Psoas muscle (tissue), 8 donors: ENCODE measurements around the gene USF3. TPM values are rescaled to one million over a fixed set of nuclear protein-coding genes. Genes with fewer than 3 reads are reported as not detected.

ENCODE experiments used
- ATAC-seq, 4 donors: fragments of 200-7000 bp; cut with Tn5 transposase; one replicate each; pipeline ENCODE4 v1.9.1; 2020; ENCODE audit warnings: moderate library complexity in 3 of 4, mild to moderate bottlenecking in 2 of 4
- DNase-seq, 2 donors: peaks; one replicate each; pipeline ENCODE4 v3.0.0-alpha.2; 2020
- H3K27ac ChIP-seq: fragments of 200-600 bp; one replicate; pipeline ENCODE4 v1.8.0; 2022
- H3K27me3 ChIP-seq, 3 donors: fragments of 200-600 bp in 1 of 3; one replicate each; pipeline versions ENCODE4 v1.6.1 to v1.8.0; 2013 to 2022; ENCODE audit warnings: low read length in 2 of 3, mild to moderate bottlenecking in 2 of 3, moderate library complexity in 1 of 3; ENCODE audit not compliant: insufficient read depth in 3 of 3
- H3K36me3 ChIP-seq, 2 donors: fragments of 200-600 bp in 1 of 2; one replicate each; pipeline versions ENCODE4 v1.6.1 to v1.8.0; 2013 to 2022; ENCODE audit warnings: low read depth in 1 of 2, mild to moderate bottlenecking in 1 of 2, moderate library complexity in 1 of 2; ENCODE audit not compliant: insufficient read depth in 1 of 2
- H3K4me1 ChIP-seq: fragments of 200-600 bp; one replicate; pipeline ENCODE4 v1.8.0; 2022
- H3K4me3 ChIP-seq: fragments of 200-600 bp; one replicate; pipeline ENCODE4 v1.8.0; 2022; ENCODE audit warnings: mild to moderate bottlenecking
- H3K9me3 ChIP-seq: fragments of 200-600 bp; one replicate; pipeline ENCODE4 v1.8.0; 2022
- WGBS, 3 donors: extraction: QIAGEN DNeasy Blood & Tissue Kit; methylation state at CpG; one replicate each; pipeline versions ENCODE4 v1.1.6 to v1.1.7; 2013; 5-methylcytosine and 5-hydroxymethylcytosine counted together
- intact Hi-C, 2 donors: fragments of 100-400 bp; cut with DNase I; formaldehyde crosslinking; loops; one replicate each; pipeline versions ENCODE4 v1.11.0 to v1.14.2; 2022
- polyA plus RNA-seq, 3 donors: library from polyadenylated mRNA; stranded (reverse); fragments of 200-250 nt; gene quantifications; one replicate each; pipeline ENCODE4 v1.2.3, GENCODE V29; 2013
- total RNA-seq, 4 donors: library from RNA; stranded (reverse); fragmentation: NEBNext Ultra II Directional in 2 of 4; extraction: Animal tissue kit (Norgen Biotek cat#: 25700) in 2 of 4; gene quantifications; one replicate each; pipeline versions ENCODE4 v1.2.1 to v1.2.4, GENCODE V29; 2021 to 2023
- TF ChIP-seq, protein P1 (sequence below): fragments of 200-600 bp; IDR thresholded peaks from one replicate; pipeline ENCODE4 v1.8.0; 2022; ENCODE audit warnings: antibody characterized with exemption
- donor health status: healthy with polysubstance abuse.
- donor health status: DM: no; HTN: no; CAD: no; lungs with moderate emphysema.
- donor health status: Bipolar disorder and iron deficiency.
- donor health status: healthy.
- donor health status: DM: yes; HTN: yes; CAD: no.
- donor health status: DM: no; HTN: no; CAD: no.
- donor health status: DM: no; HTN: no; CAD: no.
- donor health status: DM: yes; HTN: yes; CAD: no.

The USF3 gene
- total and polyA plus RNA-seq, 7 donors: 6.3 to 35.4 (median 20.4) TPM

- ATAC-seq (no peak), DNase-seq (no peak)
- H3K4me3 ChIP-seq: no peak overlapping the region
- H3K27ac ChIP-seq: no peak overlapping the region
- intact Hi-C loops: no loop called here
- TF ChIP-seq, protein P1, sequence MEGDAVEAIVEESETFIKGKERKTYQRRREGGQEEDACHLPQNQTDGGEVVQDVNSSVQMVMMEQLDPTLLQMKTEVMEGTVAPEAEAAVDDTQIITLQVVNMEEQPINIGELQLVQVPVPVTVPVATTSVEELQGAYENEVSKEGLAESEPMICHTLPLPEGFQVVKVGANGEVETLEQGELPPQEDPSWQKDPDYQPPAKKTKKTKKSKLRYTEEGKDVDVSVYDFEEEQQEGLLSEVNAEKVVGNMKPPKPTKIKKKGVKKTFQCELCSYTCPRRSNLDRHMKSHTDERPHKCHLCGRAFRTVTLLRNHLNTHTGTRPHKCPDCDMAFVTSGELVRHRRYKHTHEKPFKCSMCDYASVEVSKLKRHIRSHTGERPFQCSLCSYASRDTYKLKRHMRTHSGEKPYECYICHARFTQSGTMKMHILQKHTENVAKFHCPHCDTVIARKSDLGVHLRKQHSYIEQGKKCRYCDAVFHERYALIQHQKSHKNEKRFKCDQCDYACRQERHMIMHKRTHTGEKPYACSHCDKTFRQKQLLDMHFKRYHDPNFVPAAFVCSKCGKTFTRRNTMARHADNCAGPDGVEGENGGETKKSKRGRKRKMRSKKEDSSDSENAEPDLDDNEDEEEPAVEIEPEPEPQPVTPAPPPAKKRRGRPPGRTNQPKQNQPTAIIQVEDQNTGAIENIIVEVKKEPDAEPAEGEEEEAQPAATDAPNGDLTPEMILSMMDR: no peak
- WGBS, 3 donors: 94 to 95% (median 94%) methylated on average over 4 of the region's 4 CpGs
- no peaks in the 10 kb centered on the region for H3K36me3 ChIP-seq
- no peaks in the 10 kb centered on the region for H3K9me3 ChIP-seq
- no peaks in the 10 kb centered on the region for H3K27me3 ChIP-seq
- H3K4me1 ChIP-seq: no peaks in the 10 kb centered on the region
Measured at GRCh38 chr3:113707835-113708234, 11.4 kb upstream of the USF3 start.

DNA sequence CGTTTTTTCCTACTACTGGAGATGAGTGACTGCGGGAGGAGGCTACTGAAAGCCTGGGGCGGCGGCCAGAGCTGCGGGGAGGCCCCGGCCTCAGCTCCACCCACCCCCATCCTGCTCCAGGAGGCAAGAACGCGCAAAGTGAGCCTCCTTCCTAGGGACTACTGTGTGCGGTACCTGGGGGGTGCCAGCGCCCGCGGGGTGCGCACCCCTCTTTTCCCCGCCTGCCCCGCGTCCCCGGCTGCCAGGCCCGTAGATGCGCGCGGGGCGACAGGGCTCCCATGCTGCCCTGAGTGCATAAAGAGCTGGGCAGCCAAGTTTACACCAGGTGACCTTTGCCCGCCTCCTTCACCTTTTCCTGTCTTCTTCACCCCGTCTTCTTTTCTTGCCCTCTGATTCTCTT lies 2.5 kb upstream of the USF3 start:
- WGBS, 3 donors: 21 to 29% (median 26%) methylated on average over 18 to 24 of the region's 24 CpGs
- Histone ChIP-seq H3K9me3 (no peaks in the 10 kb centered on the region), H3K36me3 (no peaks in the 10 kb centered on the region), H3K4me1 (peaks cover 23% of the 10 kb centered on the region), H3K27me3 (no peaks in the 10 kb centered on the region), H3K4me3 (peak overlapping the region; percentile 81), H3K27ac (peak overlapping the region; percentile 99)
- TF ChIP-seq, protein P1: no peak
- no peak for DNase-seq
- no peak for ATAC-seq
- intact Hi-C loops: loop anchor here in 1 of 2 donors (5.0 kb wide), 1 partner anchor 43 kb away; no protein-coding TSS in a partner anchor

DNA sequence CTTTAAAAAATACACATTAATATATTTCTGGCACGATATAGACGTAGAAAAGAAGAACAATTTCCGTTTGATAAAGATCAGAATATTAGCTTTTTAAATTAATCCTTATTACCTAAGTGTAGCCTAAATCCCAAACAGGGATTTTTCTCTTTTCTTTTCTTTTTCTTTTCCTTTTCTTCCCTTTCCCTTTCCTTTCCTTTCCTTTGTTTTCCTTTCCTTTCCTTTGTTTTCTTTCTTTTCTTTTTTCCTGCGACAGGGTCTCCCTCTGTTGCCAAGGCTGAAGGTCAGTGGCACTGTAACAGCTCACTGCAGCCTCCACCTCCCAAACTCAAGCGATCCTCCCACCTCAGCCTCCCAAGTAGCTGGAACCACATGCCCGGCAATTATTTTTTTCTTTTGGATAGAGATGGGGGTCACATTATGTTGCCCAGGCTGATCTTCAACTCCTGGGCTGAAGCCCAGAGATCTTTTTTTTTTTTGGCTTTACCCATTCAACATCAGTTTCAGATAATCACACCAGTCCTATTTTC lies 1.8 kb upstream of the USF3 start:
- no peak for DNase-seq
- H3K27ac ChIP-seq: peak overlapping the region; percentile 99
- no peaks in the 10 kb centered on the region for H3K27me3 ChIP-seq
- WGBS, 3 donors: 62 to 75% (median 70%) methylated on average over 6 of the region's 6 CpGs
- no peak for ATAC-seq
- H3K4me1 ChIP-seq: peaks cover 29% of the 10 kb centered on the region
- H3K4me3 ChIP-seq: peak overlapping the region; percentile 81
- no peaks in the 10 kb centered on the region for H3K9me3 ChIP-seq
- H3K36me3 ChIP-seq: no peaks in the 10 kb centered on the region
- TF ChIP-seq, protein P1: no peak
- intact Hi-C loops: loop anchor here in 1 of 2 donors (5.0 kb wide), 1 partner anchor 44 kb away; no protein-coding TSS in a partner anchor

DNA sequence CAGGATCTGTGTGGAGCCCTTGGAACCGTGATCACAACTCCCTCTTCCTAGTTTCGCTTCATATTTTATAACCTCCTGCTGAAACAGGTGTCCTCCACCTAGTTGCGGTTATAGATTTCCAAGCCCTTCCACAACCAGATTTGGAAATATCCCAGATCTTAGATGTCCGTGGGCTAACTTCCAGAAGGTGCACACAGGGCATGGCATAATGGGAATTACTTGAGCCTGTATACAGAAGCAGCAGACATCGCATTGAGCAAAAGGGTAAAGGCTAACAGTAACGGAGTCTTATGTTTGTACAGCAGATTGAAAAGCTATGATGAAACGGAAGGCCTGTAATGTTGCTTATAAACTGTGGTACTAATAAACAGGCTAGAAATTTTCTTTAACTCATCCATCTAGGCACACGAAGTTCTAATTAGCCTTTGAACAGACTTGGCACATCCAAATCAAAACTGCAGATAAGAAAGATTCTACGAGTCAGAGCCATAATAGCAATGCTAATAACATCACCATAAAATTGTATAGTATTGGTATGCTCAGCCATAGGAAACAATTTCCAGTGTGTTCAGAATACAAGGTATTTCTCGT lies 1.2 kb upstream of the USF3 start:
- intact Hi-C loops: loop anchor here (2.0 to 5.0 kb wide), 3 partner anchors 37 to 47 kb away; no protein-coding TSS in a partner anchor
- Histone ChIP-seq H3K4me1 (peaks cover 36% of the 10 kb centered on the region), H3K4me3 (peak overlapping the region; percentile 81), H3K27me3 (no peaks in the 10 kb centered on the region), H3K27ac (peak overlapping the region; percentile 99), H3K36me3 (no peaks in the 10 kb centered on the region), H3K9me3 (no peaks in the 10 kb centered on the region)
- 4 to 7% (median 5%) methylated on average over 10 of the region's 10 CpGs for WGBS, 3 donors
- peak in 1 of 4 donors; percentile 29 for ATAC-seq
- TF ChIP-seq, protein P1: no peak
- DNase-seq: no peak
